H9 (cell line): Measurements from ENCODE around the gene PAK5. TPM values are rescaled to one million over a fixed set of nuclear protein-coding genes. Genes with fewer than 3 reads are reported as not detected.

Experiments used
- DNase-seq: peaks from one replicate; pipeline ENCODE4 v3.0.0-alpha.2; 2017
- H2AFZ ChIP-seq: one replicate; pipeline ENCODE4 v1.6.1; 2013; ENCODE audit warnings: mild to moderate bottlenecking, low read length, control low read depth, moderate library complexity
- H2AK5ac ChIP-seq: 2 replicates; pipeline ENCODE4 v1.6.1; 2013; ENCODE audit warnings: low read length, control low read depth, mixed read lengths; ENCODE audit not compliant: insufficient read length
- H2BK120ac ChIP-seq: one replicate; pipeline ENCODE4 v1.6.1; 2013; ENCODE audit warnings: low read depth, mild to moderate bottlenecking, low read length, control low read depth, inconsistent platforms; ENCODE audit not compliant: poor library complexity, severe bottlenecking
- H2BK12ac ChIP-seq: 2 replicates; pipeline ENCODE4 v1.6.1; 2013; ENCODE audit warnings: low read length, control low read depth, mixed read lengths, low read depth; ENCODE audit not compliant: insufficient read length
- H2BK15ac ChIP-seq: 2 replicates; pipeline ENCODE4 v1.6.1; 2013; ENCODE audit warnings: low read depth, low read length, control low read depth
- H2BK20ac ChIP-seq: one replicate; pipeline ENCODE4 v1.6.1; 2013; ENCODE audit warnings: low read depth, mild to moderate bottlenecking, low read length, control low read depth, inconsistent platforms; ENCODE audit not compliant: poor library complexity, severe bottlenecking
- H2BK5ac ChIP-seq: 2 replicates; pipeline ENCODE4 v1.6.1; 2013; ENCODE audit warnings: low read length, control low read depth, mixed read lengths; ENCODE audit not compliant: insufficient read length
- H3K14ac ChIP-seq: 2 replicates; pipeline ENCODE4 v1.6.1; 2013; ENCODE audit warnings: low read length, control low read depth; ENCODE audit not compliant: insufficient read depth
- H3K18ac ChIP-seq: 2 replicates; pipeline ENCODE4 v1.6.1; 2013; ENCODE audit warnings: low read depth, mild to moderate bottlenecking, mixed read lengths, low read length, control low read depth; ENCODE audit not compliant: insufficient read length
- H3K23ac ChIP-seq: 2 replicates; pipeline ENCODE4 v1.6.1; 2013; ENCODE audit warnings: low read length, control low read depth, mixed read lengths, low read depth; ENCODE audit not compliant: insufficient read length
- H3K23me2 ChIP-seq: 2 replicates; pipeline ENCODE4 v1.6.1; 2013; ENCODE audit warnings: low read depth, mild to moderate bottlenecking, mixed read lengths, low read length, control low read depth; ENCODE audit not compliant: insufficient read length, poor library complexity, severe bottlenecking
- H3K27ac ChIP-seq: 2 replicates; pipeline ENCODE4 v1.5.1; 2013; ENCODE audit warnings: low read length, control low read depth, mixed read lengths, low read depth; ENCODE audit not compliant: insufficient read length
- H3K27me3 ChIP-seq: 2 replicates; pipeline ENCODE4 v1.6.1; 2013; ENCODE audit warnings: low read length, control low read depth, inconsistent platforms; ENCODE audit not compliant: insufficient read depth
- H3K4ac ChIP-seq: 2 replicates; pipeline ENCODE4 v1.6.1; 2013; ENCODE audit warnings: low read depth, mild to moderate bottlenecking, control low read depth, inconsistent platforms, low read length, moderate library complexity
- H3K4me1 ChIP-seq: 2 replicates; pipeline ENCODE4 v1.6.1; 2013; ENCODE audit warnings: low read length, control low read depth, inconsistent platforms; ENCODE audit not compliant: insufficient read depth
- H3K4me2 ChIP-seq: 2 replicates; pipeline ENCODE4 v1.6.1; 2013; ENCODE audit warnings: low read length, control low read depth, mixed read lengths; ENCODE audit not compliant: insufficient read length, insufficient read depth
- H3K56ac ChIP-seq: 2 replicates; pipeline ENCODE4 v1.6.1; 2013; ENCODE audit warnings: low read depth, mild to moderate bottlenecking, mixed read lengths, low read length, control low read depth; ENCODE audit not compliant: insufficient read length
- H3K79me1 ChIP-seq: 2 replicates; pipeline ENCODE4 v1.6.1; 2013; ENCODE audit warnings: low read depth, mild to moderate bottlenecking, moderate library complexity, low read length, control low read depth, inconsistent platforms; ENCODE audit not compliant: insufficient read depth, poor library complexity, severe bottlenecking
- H3K79me2 ChIP-seq: 2 replicates; pipeline ENCODE4 v1.6.1; 2013; ENCODE audit warnings: low read length, control low read depth, inconsistent platforms; ENCODE audit not compliant: insufficient read depth
- H3K9ac ChIP-seq: 2 replicates; pipeline ENCODE4 v1.6.1; 2013; ENCODE audit warnings: low read length, control low read depth, mixed read lengths; ENCODE audit not compliant: insufficient read length; ENCODE audit errors: extremely low read depth
- H3K9me3 ChIP-seq: one replicate; pipeline ENCODE4 v1.6.1; 2013; ENCODE audit warnings: low read depth, low read length, inconsistent platforms; ENCODE audit not compliant: control insufficient read depth
- H3T11ph ChIP-seq: one replicate; pipeline ENCODE4 v1.6.1; 2013; ENCODE audit warnings: mild to moderate bottlenecking, low read length, control low read depth, inconsistent platforms
- H4K20me1 ChIP-seq: one replicate; pipeline ENCODE4 v1.6.1; 2013; ENCODE audit not compliant: control insufficient read depth, insufficient read length, insufficient read depth
- H4K5ac ChIP-seq: 2 replicates; pipeline ENCODE4 v1.6.1; 2013; ENCODE audit warnings: low read depth, mild to moderate bottlenecking, mixed read lengths, low read length, control low read depth; ENCODE audit not compliant: insufficient read length
- H4K8ac ChIP-seq: replicated peaks from 2 replicates; pipeline ENCODE4 v1.6.1; 2013; ENCODE audit warnings: low read length, control low read depth, mixed read lengths, low read depth; ENCODE audit not compliant: insufficient read length
- H4K91ac ChIP-seq: 2 replicates; pipeline ENCODE4 v1.6.1; 2013; ENCODE audit warnings: low read depth, mild to moderate bottlenecking, moderate library complexity, mixed read lengths, low read length, control low read depth; ENCODE audit not compliant: insufficient read length
- H3K27ac Mint-ChIP-seq, 3 experiments: 2 replicates in 2 of 3; 3 replicates in 1 of 3; pipeline ENCODE4 v1.8.0; 2020 to 2021; ENCODE audit warnings: mixed read lengths in 3 of 3, mild to moderate bottlenecking in 1 of 3, moderate library complexity in 1 of 3
- H3K27me3 Mint-ChIP-seq: 2 replicates; pipeline ENCODE4 v1.8.0; 2021; ENCODE audit warnings: low read depth, mild to moderate bottlenecking, moderate library complexity, mixed read lengths
- H3K36me3 Mint-ChIP-seq, 3 experiments: 2 replicates in 2 of 3; 3 replicates in 1 of 3; pipeline ENCODE4 v1.8.0; 2020 to 2021; ENCODE audit warnings: low read depth in 3 of 3, mixed read lengths in 3 of 3; ENCODE audit not compliant: insufficient read depth in 1 of 3
- H3K4me1 Mint-ChIP-seq, 2 experiments: 2 replicates each; pipeline ENCODE4 v1.8.0; 2020; ENCODE audit warnings: mixed read lengths in 2 of 2
- H3K4me3 Mint-ChIP-seq, 2 experiments: 2 replicates in 1 of 2; 3 replicates in 1 of 2; pipeline ENCODE4 v1.8.0; 2020 to 2021; ENCODE audit warnings: mild to moderate bottlenecking in 2 of 2, mixed read lengths in 2 of 2, moderate library complexity in 1 of 2
- H3K9me3 Mint-ChIP-seq, 2 experiments: 2 replicates in 1 of 2; 3 replicates in 1 of 2; pipeline ENCODE4 v1.8.0; 2020; ENCODE audit warnings: mild to moderate bottlenecking in 2 of 2, mixed read lengths in 2 of 2, moderate library complexity in 1 of 2
- WGBS: extraction: QIAGEN DNeasy Blood & Tissue Kit; methylation state at CpG from one replicate; pipeline ENCODE4 v1.1.7; 2013; ENCODE audit warnings: missing lambda C conversion rate, low lambda C conversion rate, mixed read lengths; ENCODE audit not compliant: insufficient read length; ENCODE audit errors: extremely low coverage; 5-methylcytosine and 5-hydroxymethylcytosine counted together
- total RNA-seq: library from RNA; stranded (reverse); gene quantifications from 2 replicates; pipeline ENCODE4 v1.2.1, GENCODE V29; 2021
- TF ChIP-seq, protein P1 (sequence below): fragments of 200-600 bp; sonication (generic); conservative IDR thresholded peaks from 3 replicates; pipeline ENCODE4 v1.8.0; 2021; ENCODE audit warnings: antibody characterized with exemption, mild to moderate bottlenecking

The PAK5 gene
- total RNA-seq, 1 experiment from 2014 or later, result 0.20 TPM

DNA sequence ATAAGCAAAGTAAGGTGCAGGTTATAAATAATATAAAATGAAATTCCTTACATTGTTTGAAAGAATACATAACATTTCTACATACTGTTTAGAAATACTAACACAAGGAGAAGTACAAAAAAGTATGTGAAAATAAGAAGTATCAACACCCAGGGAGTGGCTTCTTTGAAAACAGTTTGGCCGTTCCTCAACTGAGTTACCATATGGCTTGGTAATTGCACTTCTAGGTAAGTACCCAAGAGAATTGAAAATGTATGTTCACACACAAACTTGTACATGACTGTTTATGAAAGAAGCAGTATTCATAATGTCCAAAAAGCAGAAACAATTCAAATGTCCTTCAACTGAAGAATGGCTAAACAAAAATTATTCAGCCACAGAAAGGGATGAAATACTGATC, 30.7 kb downstream of the PAK5 start:
- Histone ChIP-seq H3K14ac (no peak overlapping the region), H2AK5ac (no peak overlapping the region), H3K79me1 (no peaks in the 10 kb centered on the region), H3T11ph (no peak overlapping the region), H4K5ac (no peak overlapping the region), H2AFZ (no peak overlapping the region), H3K23me2 (no peaks in the 10 kb centered on the region), H3K4ac (no peak overlapping the region), H4K8ac (no peak overlapping the region), H3K4me2 (no peak overlapping the region), H2BK120ac (no peak overlapping the region), H2BK20ac (no peak overlapping the region), H2BK15ac (no peak overlapping the region), H3K27me3 (no peaks in the 10 kb centered on the region), H3K23ac (no peak overlapping the region), H3K9ac (no peak overlapping the region), H3K27ac (no peak overlapping the region), H3K4me1 (peaks cover 2% of the 10 kb centered on the region; the same call in 1 of the 2 replicates), H3K79me2 (no peaks in the 10 kb centered on the region), H4K91ac (no peak overlapping the region), H2BK12ac (no peak overlapping the region), H2BK5ac (no peak overlapping the region), H4K20me1 (no peaks in the 10 kb centered on the region), H3K18ac (no peak overlapping the region), H3K9me3 (no peaks in the 10 kb centered on the region), H3K56ac (no peak overlapping the region)
- no peaks in the 10 kb centered on the region for H3K9me3 Mint-ChIP-seq
- WGBS, result no CpG with 5 or more reads among the region's 1 CpG
- peaks cover 0 to 4% (median 0%) of the 10 kb centered on the region in 3 experiments; a peak in 1 of 7 replicates for H3K36me3 Mint-ChIP-seq
- no peak overlapping the region for H3K4me3 Mint-ChIP-seq
- H3K27me3 Mint-ChIP-seq, result no peaks in the 10 kb centered on the region
- H3K4me1 Mint-ChIP-seq, result no peaks in the 10 kb centered on the region
- no peak overlapping the region for H3K27ac Mint-ChIP-seq
- TF ChIP-seq, protein P1, sequence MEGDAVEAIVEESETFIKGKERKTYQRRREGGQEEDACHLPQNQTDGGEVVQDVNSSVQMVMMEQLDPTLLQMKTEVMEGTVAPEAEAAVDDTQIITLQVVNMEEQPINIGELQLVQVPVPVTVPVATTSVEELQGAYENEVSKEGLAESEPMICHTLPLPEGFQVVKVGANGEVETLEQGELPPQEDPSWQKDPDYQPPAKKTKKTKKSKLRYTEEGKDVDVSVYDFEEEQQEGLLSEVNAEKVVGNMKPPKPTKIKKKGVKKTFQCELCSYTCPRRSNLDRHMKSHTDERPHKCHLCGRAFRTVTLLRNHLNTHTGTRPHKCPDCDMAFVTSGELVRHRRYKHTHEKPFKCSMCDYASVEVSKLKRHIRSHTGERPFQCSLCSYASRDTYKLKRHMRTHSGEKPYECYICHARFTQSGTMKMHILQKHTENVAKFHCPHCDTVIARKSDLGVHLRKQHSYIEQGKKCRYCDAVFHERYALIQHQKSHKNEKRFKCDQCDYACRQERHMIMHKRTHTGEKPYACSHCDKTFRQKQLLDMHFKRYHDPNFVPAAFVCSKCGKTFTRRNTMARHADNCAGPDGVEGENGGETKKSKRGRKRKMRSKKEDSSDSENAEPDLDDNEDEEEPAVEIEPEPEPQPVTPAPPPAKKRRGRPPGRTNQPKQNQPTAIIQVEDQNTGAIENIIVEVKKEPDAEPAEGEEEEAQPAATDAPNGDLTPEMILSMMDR, result no peak
- DNase-seq, result no peak
